Uterus (tissue), 4 donors: ENCODE results near the gene SNX17. TPM values are rescaled to one million over a fixed set of nuclear protein-coding genes. Genes with fewer than 3 reads are reported as not detected.

ENCODE experiments used
- DNase-seq, 2 donors: peaks; one replicate each; pipeline ENCODE4 v3.0.0-alpha.2; 2019 to 2020
- H3K27ac ChIP-seq, 2 donors: fragments of 200-600 bp; sonication (generic); 1 replicate in 1 of 2; 2 replicates in 1 of 2; pipeline ENCODE4 v1.5.1; 2016 to 2018
- H3K27me3 ChIP-seq, 2 donors: fragments of 200-600 bp; sonication (generic); one replicate each; pipeline ENCODE4 v1.5.1; 2018 to 2019; ENCODE audit warnings: control low read depth in 1 of 2
- H3K36me3 ChIP-seq, 2 donors: fragments of 200-600 bp; sonication (generic); one replicate each; pipeline ENCODE4 v1.5.1; 2019; ENCODE audit warnings: control low read depth in 1 of 2
- H3K4me1 ChIP-seq, 2 donors: fragments of 200-600 bp; sonication (generic); one replicate each; pipeline ENCODE4 v1.5.1; 2018 to 2019; ENCODE audit warnings: control low read depth in 1 of 2
- H3K4me3 ChIP-seq, 2 donors: fragments of 200-600 bp; sonication (generic); 1 replicate in 1 of 2; 2 replicates in 1 of 2; pipeline ENCODE4 v1.5.1; 2018 to 2019; ENCODE audit warnings: mild to moderate bottlenecking in 1 of 2
- H3K9me3 ChIP-seq, 2 donors: fragments of 200-600 bp; sonication (generic); one replicate each; pipeline ENCODE4 v1.5.1; 2019; ENCODE audit warnings: control low read depth in 1 of 2
- POLR2A ChIP-seq, 2 donors: fragments of 450-650 bp; IDR thresholded peaks; one replicate each; pipeline ENCODE4 v1.6.1; 2016; ENCODE audit warnings: antibody characterized with exemption in 2 of 2, mild to moderate bottlenecking in 1 of 2, moderate library complexity in 1 of 2
- intact Hi-C: fragments of 100-400 bp; cut with DNase I; formaldehyde crosslinking; loops from one replicate; pipeline ENCODE4 v1.15.1; 2023; ENCODE audit warnings: low total_unique reads
- total RNA-seq, 4 donors: library from RNA; depleted of rRNA in 3 of 4; stranded (reverse); fragments of >200 nt in 3 of 4; gene quantifications; one replicate each; pipeline versions ENCODE4 v1.1.0 to v1.2.4, GENCODE V29; 2014 to 2023
- TF ChIP-seq, protein P1 (sequence below), 4 experiments: fragments of 200-600 bp in 2 of 4; fragments of 450-650 bp in 2 of 4; sonication (generic) in 2 of 4; IDR thresholded peaks; one replicate each; pipeline ENCODE4 v1.5.1; 2016 to 2019; ENCODE audit warnings: antibody characterized with exemption in 4 of 4, mild to moderate bottlenecking in 2 of 4, moderate library complexity in 1 of 4
- donor health status: DM: yes; HTN: yes; CAD: no.

Gene SNX17
- total RNA-seq = 10 to 100 TPM; 89.4 to 91.5 (median 90.8) TPM

GRCh38 chr2:27370026-27370815 is at the start of gene SNX17, which contains the start of gene EIF2B4:
SNX17 (plus strand) TSS chr2:27370616; CDS start chr2:27370744, 128 bp downstream.
EIF2B4 (minus strand) TSS chr2:27370338; CDS start chr2:27370314, 24 bp downstream.
- H3K4me3 ChIP-seq = peak within 1 kb of the TSS; percentile 65 to 96
- peak; percentile 39 to 64 for TF ChIP-seq POLR2A (IDR thresholded peaks at IDR 0.05)
- TF ChIP-seq, protein P1, sequence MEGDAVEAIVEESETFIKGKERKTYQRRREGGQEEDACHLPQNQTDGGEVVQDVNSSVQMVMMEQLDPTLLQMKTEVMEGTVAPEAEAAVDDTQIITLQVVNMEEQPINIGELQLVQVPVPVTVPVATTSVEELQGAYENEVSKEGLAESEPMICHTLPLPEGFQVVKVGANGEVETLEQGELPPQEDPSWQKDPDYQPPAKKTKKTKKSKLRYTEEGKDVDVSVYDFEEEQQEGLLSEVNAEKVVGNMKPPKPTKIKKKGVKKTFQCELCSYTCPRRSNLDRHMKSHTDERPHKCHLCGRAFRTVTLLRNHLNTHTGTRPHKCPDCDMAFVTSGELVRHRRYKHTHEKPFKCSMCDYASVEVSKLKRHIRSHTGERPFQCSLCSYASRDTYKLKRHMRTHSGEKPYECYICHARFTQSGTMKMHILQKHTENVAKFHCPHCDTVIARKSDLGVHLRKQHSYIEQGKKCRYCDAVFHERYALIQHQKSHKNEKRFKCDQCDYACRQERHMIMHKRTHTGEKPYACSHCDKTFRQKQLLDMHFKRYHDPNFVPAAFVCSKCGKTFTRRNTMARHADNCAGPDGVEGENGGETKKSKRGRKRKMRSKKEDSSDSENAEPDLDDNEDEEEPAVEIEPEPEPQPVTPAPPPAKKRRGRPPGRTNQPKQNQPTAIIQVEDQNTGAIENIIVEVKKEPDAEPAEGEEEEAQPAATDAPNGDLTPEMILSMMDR (IDR thresholded peaks at IDR 0.05) = peak; percentile 75 to 90 (median 84)
- H3K4me1 ChIP-seq = peaks cover 16 to 30% of the 10 kb centered on the region in 2 donors
- H3K27me3 ChIP-seq = no peaks in the 10 kb centered on the region
- peak within 1 kb of the TSS; percentile 83 to 91 for H3K27ac ChIP-seq
- intact Hi-C loops = no loop called here
- no peaks in the 10 kb centered on the region for H3K9me3 ChIP-seq
- H3K36me3 ChIP-seq = no peaks in the 10 kb centered on the region
- DNase-seq = peak; percentile 99 to 100

GRCh38 chr2:27320958-27321543 is 49.4 kb upstream of the SNX17 start:
- H3K4me1 ChIP-seq = peaks cover 0 to 7% of the 10 kb centered on the region in 2 donors

DNA sequence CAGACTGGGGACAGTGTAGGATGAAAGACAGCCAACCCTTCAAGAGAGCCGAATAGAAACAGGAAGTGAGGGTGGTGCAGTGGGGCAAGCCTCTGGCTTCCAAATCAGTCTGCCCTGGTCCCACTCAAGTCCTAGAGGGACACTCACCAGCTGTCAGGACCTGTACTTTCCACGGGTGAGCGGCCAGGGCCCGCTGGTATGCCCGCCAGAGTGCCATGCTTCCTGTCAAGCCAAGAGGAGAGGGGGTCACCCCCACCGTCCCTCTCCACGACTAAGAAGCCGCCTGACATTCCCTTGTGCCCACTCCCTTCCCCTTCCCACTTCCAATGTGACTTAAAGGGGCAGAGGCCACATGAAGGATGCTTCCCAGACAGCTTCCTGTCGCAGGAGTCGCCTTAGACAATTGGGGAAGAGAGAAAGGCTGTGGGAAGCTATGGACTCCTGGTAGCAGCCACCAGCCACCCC is 48.1 kb upstream of the SNX17 start:
- no peak for DNase-seq

More at GRCh38 chr2:27320958-27321543, 49.4 kb upstream of the SNX17 start:
- Histone ChIP-seq H3K36me3 (no peaks in the 10 kb centered on the region), H3K27me3 (no peaks in the 10 kb centered on the region), H3K9me3 (no peaks in the 10 kb centered on the region), H3K4me3 (no peak overlapping the region), H3K27ac (peak overlapping the region in 1 of 2 donors; percentile 38)
- TF ChIP-seq POLR2A (IDR thresholded peaks at IDR 0.05) = no peak
- TF ChIP-seq, protein P1 (IDR thresholded peaks at IDR 0.05) = peak in 3 of 4 experiments; percentile 12 to 25 (median 24)
- intact Hi-C loops = no loop called here
- peak; percentile 79 to 81 for DNase-seq

GRCh38 chr2:27322766-27323595 is 47.4 kb upstream of the SNX17 start, which contains the start of gene MPV17:
MPV17 (minus strand) TSS chr2:27323097; CDS start chr2:27322517, 580 bp downstream.
- Histone ChIP-seq H3K27me3 (no peaks in the 10 kb centered on the region), H3K27ac (peak within 1 kb of the TSS; percentile 92), H3K4me1 (peaks cover 0 to 7% of the 10 kb centered on the region in 2 donors), H3K36me3 (no peaks in the 10 kb centered on the region), H3K4me3 (peak within 1 kb of the TSS; percentile 74 to 86), H3K9me3 (no peaks in the 10 kb centered on the region)
- intact Hi-C loops = no loop called here
- TF ChIP-seq, protein P1 (IDR thresholded peaks at IDR 0.05) = peak in 1 of 4 experiments; percentile 24
- peak; percentile 72 to 89 for TF ChIP-seq POLR2A (IDR thresholded peaks at IDR 0.05)
- peak; percentile 91 to 92 for DNase-seq

More for the DNA sequence above, 48.1 kb upstream of the SNX17 start:
- Histone ChIP-seq H3K36me3 (no peaks in the 10 kb centered on the region), H3K4me3 (peak overlapping the region; percentile 74 to 86), H3K4me1 (peaks cover 0 to 7% of the 10 kb centered on the region in 2 donors), H3K27me3 (no peaks in the 10 kb centered on the region), H3K27ac (peak overlapping the region; percentile 92), H3K9me3 (no peaks in the 10 kb centered on the region)
- TF ChIP-seq, protein P1 (IDR thresholded peaks at IDR 0.05) = no peak
- TF ChIP-seq POLR2A (IDR thresholded peaks at IDR 0.05) = no peak
- intact Hi-C loops = no loop called here
